GM12878 (cell line): ENCODE results near the gene FLVCR1. TPM values are rescaled to one million over a fixed set of nuclear protein-coding genes. Genes with fewer than 3 reads are reported as not detected.

Source experiments
- ATAC-seq: fragments of 200-7000 bp; cut with Tn5 transposase; 3 replicates; pipeline ENCODE4 v1.9.1; 2020; ENCODE audit warnings: mild to moderate bottlenecking, moderate library complexity
- BruUV-seq: library from RNA; stranded (reverse); fragments of 400-500 nt; replicated peaks from 2 replicates; lab custom pipeline; 2021; lab: Mats Ljungman, UMichigan
- CTCF ChIA-PET: fragments of 300-600 bp; sonication (Branson Sonifier 250); formaldehyde crosslinking; extraction: SDS; loops from one replicate; lab custom pipeline; 2021; ENCODE audit warnings: inconsistent platforms; lab: Yijun Ruan, JAX
- POLR2A ChIA-PET: fragments of 350-600 bp; formaldehyde crosslinking; extraction: SDS; loops from one replicate; lab custom pipeline; 2021; ENCODE audit warnings: inconsistent platforms; lab: Charles Lee
- RAD21 ChIA-PET: fragments of 300-600 bp; sonication (Branson Sonifier 250); formaldehyde crosslinking; loops from one replicate; lab custom pipeline; 2023; ENCODE audit warnings: antibody characterized with exemption; ENCODE audit not compliant: unreplicated experiment; lab: Charles Lee
- SMC1A ChIA-PET: fragments of 300-600 bp; sonication (Branson Sonifier 250); formaldehyde crosslinking; loops from one replicate; lab custom pipeline; 2023; ENCODE audit not compliant: unreplicated experiment, uncharacterized antibody; lab: Charles Lee
- DNase-seq: peaks from one replicate; pipeline ENCODE4 v3.0.0-alpha.2; 2011; ENCODE audit warnings: low read depth, low spot score
- FAIRE-seq: peaks from 3 replicates; lab custom pipeline; 2011; peaks lifted over from hg19 to GRCh38; lab: Jason Lieb, UNC
- H2AFZ ChIP-seq: 2 replicates; pipeline ENCODE4 v1.6.0; 2011; ENCODE audit warnings: low read depth, low read length, control low read depth; ENCODE audit not compliant: control insufficient read depth
- H3K27ac ChIP-seq: 2 replicates; pipeline ENCODE4 v1.5.1; 2011; ENCODE audit warnings: control low read depth; ENCODE audit not compliant: control insufficient read depth, insufficient read depth
- H3K27me3 ChIP-seq, 2 experiments: replicated peaks in 1 of 2; 2 replicates each; pipeline versions ENCODE4 v1.6.0 to v1.6.1; 2011; ENCODE audit warnings: low read length in 1 of 2; ENCODE audit not compliant: control insufficient read depth in 2 of 2, insufficient read depth in 2 of 2
- H3K36me3 ChIP-seq, 2 experiments: 2 replicates each; pipeline ENCODE4 v1.5.1; 2011; ENCODE audit warnings: low read length in 1 of 2; ENCODE audit not compliant: control insufficient read depth in 2 of 2, insufficient read depth in 2 of 2
- H3K4me1 ChIP-seq: 2 replicates; pipeline ENCODE4 v1.6.1; 2011; ENCODE audit warnings: mild to moderate bottlenecking, low read length, moderate library complexity, mixed read lengths; ENCODE audit not compliant: control insufficient read depth, insufficient read depth
- H3K4me2 ChIP-seq: 2 replicates; pipeline ENCODE4 v1.6.0; 2011; ENCODE audit warnings: control low read depth; ENCODE audit not compliant: control insufficient read depth, insufficient read depth
- H3K4me3 ChIP-seq: fragments of 200-600 bp; sonication (generic); 2 replicates; pipeline ENCODE4 v1.5.1; 2016
- H3K79me2 ChIP-seq: 2 replicates; pipeline ENCODE4 v1.6.0; 2011; ENCODE audit warnings: low read length; ENCODE audit not compliant: control insufficient read depth, insufficient read depth
- H3K9ac ChIP-seq: 2 replicates; pipeline ENCODE4 v1.8.0; 2011; ENCODE audit warnings: low read length, control low read depth, mixed read lengths; ENCODE audit not compliant: control insufficient read depth, insufficient read depth
- H3K9me3 ChIP-seq: replicated peaks from 3 replicates; pipeline ENCODE4 v1.5.1; 2011; ENCODE audit warnings: mild to moderate bottlenecking, low read length; ENCODE audit not compliant: control insufficient read depth, insufficient read depth
- H4K20me1 ChIP-seq: 2 replicates; pipeline ENCODE4 v1.6.0; 2011; ENCODE audit not compliant: control insufficient read depth, insufficient read depth
- E2F4 ChIP-seq: IDR thresholded peaks from 2 replicates; pipeline ENCODE4 v1.6.1; 2012; ENCODE audit warnings: low read depth, low read length, improper control_type of control experiment
- REST ChIP-seq: IDR thresholded peaks from 2 replicates; pipeline ENCODE4 v1.6.1; 2012; ENCODE audit warnings: mild to moderate bottlenecking, low read depth, low read length
- WGBS: methylation state at CpG from one replicate; pipeline ENCODE4 v1.1.6; 2016; ENCODE audit warnings: low lambda C conversion rate; ENCODE audit not compliant: insufficient replicate concordance, insufficient coverage; ENCODE audit errors: missing lambda C conversion rate; 5-methylcytosine and 5-hydroxymethylcytosine counted together
- in situ Hi-C: fragments of 300-500 bp; cut with MboI; formaldehyde crosslinking; loops from 9 replicates; pipeline ENCODE4 v1.14.3; 2018; ENCODE audit warnings: mixed read lengths
- intact Hi-C: fragments of 100-400 bp; cut with micrococcal nuclease; formaldehyde crosslinking; loops from one replicate; pipeline ENCODE4 v1.14.2; 2022; ENCODE audit not compliant: unreplicated experiment
- polyA plus RNA-seq, 11 experiments: library from polyadenylated mRNA; depleted of rRNA in 4 of 11; unstranded in 6 of 11; stranded (reverse) in 5 of 11; fragments of >200 nt; fragmentation: Nextera tagmentation in 4 of 11; fragmentation: Illumina TruSeq in 1 of 11; extraction: Ambion mirVana in 4 of 11; extraction: Trizol in 1 of 11; gene quantifications; 1 replicate in 1 of 11; 2 replicates in 10 of 11; pipeline versions ENCODE4 v1.2.1 to v1.2.3, GENCODE V29; 2011 to 2016; ENCODE audit warnings: inconsistent platforms in 2 of 11, missing spikeins in 2 of 11, low read depth in 1 of 11
- total RNA-seq, 4 experiments: library from RNA; depleted of rRNA in 3 of 4; stranded (reverse); fragments of >200 nt in 3 of 4; fragmentation: Illumina TruSeq in 1 of 4; extraction: Trizol in 1 of 4; gene quantifications; 2 replicates each; pipeline versions ENCODE4 v1.2.1 to v1.2.3, GENCODE V29; 2013 to 2021

The FLVCR1 gene
- total and polyA plus RNA-seq, 10 of the 15 experiments (the other 5 are each of a cell fraction or from before 2014, with no cell fraction given): 7.1 to 25.2 (median 17.6) TPM

GRCh38 chr1:212914789-212915188 is 56.7 kb downstream of the FLVCR1 start:
- Histone ChIP-seq H3K27ac (no peak overlapping the region), H3K4me3 (no peak overlapping the region), H4K20me1 (no peaks in the 10 kb centered on the region), H2AFZ (no peak overlapping the region), H3K9ac (no peak overlapping the region), H3K36me3 (no peaks in the 10 kb centered on the region), H3K79me2 (no peaks in the 10 kb centered on the region), H3K9me3 (no peaks in the 10 kb centered on the region), H3K4me1 (peaks cover 6% of the 10 kb centered on the region), H3K4me2 (no peak overlapping the region), H3K27me3 (no peaks in the 10 kb centered on the region)
- CTCF ChIA-PET: interaction anchor here (0.7 kb wide), 1 partner anchor 100 kb away, joined by 4 read pairs; no protein-coding TSS in a partner anchor
- intact Hi-C loops: no loop called here
- in situ Hi-C loops: no loop called here
- no TSS peak for BruUV-seq
- RAD21 ChIA-PET: interaction anchor here (0.5 kb wide), 1 partner anchor 58 kb away, joined by 3 read pairs; no protein-coding TSS in a partner anchor
- WGBS: 53% methylated on average over 3 of the region's 3 CpGs
- ATAC-seq: no peak
- TF ChIP-seq E2F4 (no peak), REST (no peak)
- no peak for DNase-seq
- POLR2A ChIA-PET: no interaction called here
- FAIRE-seq: no peak
- SMC1A ChIA-PET: interaction anchor here (1.9 kb wide), 1 partner anchor 100 kb away, joined by 4 read pairs; no protein-coding TSS in a partner anchor
